DMS53 treated with DMSO at 0.1 percent for 48 hours (cell line): Measurements from ENCODE around the gene PLPPR2.
"Not testable (repeated sequence)": the region's sequence is repeated elsewhere in the genome, so short reads cannot be mapped to it uniquely, and the experiment has no call there.

Experiments used
- DNase-seq: peaks from one replicate; lab custom pipeline; 2025; ENCODE audit not compliant: unreplicated experiment; lab: John Stamatoyannopoulos, UW

PLPPR2 gene, protein sequence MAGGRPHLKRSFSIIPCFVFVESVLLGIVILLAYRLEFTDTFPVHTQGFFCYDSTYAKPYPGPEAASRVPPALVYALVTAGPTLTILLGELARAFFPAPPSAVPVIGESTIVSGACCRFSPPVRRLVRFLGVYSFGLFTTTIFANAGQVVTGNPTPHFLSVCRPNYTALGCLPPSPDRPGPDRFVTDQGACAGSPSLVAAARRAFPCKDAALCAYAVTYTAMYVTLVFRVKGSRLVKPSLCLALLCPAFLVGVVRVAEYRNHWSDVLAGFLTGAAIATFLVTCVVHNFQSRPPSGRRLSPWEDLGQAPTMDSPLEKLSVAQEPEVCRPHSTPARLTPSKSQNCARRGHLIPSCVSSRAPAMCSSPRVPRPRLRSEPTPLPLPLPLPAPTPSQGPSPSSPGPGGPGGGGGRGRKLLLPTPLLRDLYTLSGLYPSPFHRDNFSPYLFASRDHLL

DNA sequence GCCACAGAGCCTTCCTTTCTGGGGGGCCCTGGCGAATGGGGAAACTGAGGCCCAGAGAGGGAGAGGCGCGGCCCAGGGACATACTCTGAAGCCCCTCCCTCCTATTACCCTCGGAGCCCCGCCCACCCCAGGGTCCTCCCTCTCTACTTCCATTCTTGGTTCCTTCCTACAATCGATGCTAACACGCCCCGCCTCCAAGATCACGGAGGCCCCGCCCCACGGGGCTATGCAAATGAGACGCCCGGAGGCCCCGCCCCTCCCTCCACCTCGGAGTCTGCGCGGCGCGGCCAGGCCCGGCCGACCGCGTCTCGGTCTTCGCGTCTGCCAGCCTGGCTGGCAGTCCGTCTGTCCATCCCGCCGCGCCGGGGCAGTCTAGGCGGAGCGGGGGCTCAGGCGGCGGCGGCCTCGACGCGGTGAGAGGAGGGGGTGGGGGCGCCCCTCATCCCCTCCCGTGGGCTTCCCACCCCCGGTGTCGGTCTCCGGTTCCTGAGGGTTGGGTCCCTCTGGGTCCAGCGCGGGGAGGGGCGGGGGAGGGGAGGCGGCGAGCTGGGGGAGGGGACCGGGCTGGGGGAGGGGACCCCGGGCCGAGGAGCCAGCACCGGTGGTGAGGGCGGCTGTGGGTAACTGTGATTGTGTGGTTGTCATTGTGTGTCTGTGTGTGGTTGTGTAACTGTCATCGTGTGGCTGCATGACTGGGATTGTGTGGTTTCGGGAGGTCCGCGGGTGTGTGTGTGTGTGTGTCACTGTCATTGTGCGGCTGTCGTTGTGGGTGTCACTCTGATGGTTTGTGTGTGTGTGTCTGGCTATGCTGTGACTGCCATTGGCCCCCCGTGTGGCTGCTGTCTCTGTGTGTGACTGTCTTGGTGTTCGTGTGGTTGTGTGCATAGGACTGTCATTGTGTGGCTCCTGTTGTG lies at the start of gene PLPPR2:
Gene PLPPR2 (plus strand): TSS at position 273 of the 914 bp plus-strand sequence. CDS start 2,242 bp downstream, outside the sequence.
- peak; percentile 54 for DNase-seq

DNA sequence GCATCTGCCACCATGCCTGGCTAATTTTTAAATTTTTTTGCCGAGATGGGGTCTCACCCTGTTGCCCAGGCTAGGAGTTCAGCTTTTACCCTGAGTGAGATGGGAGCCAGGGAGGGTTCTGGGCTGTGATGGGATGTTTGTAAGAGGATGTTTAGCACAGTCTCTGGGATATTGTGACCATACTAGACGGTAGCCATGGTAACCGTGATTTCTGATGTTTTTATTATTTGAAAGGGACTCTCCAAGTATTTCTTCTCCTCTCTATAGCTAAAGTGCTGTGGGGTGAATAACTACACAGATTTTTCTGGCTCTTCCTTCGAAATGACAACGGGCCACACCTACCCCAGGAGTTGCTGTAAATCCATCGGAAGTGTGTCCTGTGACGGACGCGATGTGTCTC lies 48.9 kb upstream of the PLPPR2 start:
- no peak for DNase-seq

DNA sequence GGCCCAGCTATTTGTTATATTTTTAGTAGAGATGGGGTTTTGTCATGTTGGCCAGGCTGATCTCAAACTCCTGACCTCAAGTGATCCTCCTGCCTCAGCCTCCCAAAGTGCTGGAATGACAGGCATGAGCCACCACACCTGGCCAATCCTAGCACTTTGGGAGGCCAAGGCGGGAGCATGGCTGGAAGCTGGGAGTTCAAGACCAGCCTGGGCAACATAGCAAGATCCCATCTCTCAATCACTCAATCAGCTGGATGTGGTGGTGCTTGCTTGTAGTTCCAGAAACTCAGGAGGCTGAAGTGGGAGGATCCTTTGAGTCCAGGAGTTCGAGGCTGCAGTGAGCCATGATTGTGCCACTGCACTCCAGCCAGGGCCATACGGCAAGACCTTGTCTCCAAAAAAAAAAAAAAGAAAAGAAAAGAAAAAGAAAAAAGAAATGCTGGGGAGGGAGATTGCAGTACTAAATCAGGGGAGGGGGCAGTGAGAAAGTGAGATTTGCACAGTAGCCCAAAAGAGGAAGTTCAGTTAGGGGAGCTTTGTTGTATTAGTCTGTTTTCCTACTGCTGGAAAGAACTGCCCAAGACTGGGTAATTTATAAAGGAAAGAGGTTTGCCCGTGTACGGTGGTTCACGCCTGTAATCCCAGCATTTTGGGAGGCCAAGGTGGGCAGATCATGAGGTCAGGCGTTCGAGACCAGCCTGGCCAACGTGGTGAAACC lies 34.8 kb upstream of the PLPPR2 start:
- not testable (repeated sequence) for DNase-seq

DNA sequence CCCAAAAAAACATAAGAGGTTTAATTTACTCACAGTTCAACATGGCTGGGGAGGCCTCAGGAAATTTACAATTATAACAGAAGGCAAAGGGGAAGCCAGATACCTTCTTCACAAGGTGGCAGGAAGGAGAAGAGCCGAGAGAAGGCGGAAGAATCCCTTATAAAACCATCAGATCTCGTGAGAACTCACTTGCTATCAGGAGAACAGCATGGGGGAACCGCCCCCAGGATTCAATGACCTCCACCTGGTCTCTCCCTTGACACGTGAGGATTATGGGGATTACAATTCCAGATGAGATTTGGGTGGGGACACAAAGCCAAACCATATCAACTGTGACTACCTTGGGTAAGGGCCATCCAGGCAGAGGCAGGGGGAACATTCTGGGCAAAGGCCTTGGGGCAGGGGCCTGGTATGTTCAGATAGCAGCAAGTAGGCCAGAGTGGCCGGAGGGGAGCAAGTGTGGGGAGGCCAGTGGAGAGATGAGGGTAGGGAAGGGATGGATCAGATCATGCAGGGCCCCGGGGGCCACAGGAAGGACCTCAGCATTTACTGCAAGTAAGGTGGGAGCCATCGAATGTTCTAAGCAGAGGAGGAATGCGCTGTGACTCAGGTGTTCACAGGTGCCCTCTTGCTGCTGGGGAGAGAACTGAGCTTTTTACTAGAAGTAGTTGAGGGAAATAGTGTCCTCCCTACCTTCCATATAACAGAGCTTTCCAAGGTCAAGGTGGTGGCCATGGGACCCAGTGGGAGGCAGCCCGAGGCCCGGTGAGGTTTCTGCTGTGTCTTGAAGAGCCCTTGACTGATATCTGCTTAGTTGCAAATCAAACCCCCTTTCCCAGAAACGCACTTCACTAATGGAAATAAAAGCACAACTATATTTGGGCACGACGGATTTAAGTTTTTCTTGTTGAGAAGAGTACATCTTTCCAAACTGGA lies 33.8 kb upstream of the PLPPR2 start:
- no peak for DNase-seq

DNA sequence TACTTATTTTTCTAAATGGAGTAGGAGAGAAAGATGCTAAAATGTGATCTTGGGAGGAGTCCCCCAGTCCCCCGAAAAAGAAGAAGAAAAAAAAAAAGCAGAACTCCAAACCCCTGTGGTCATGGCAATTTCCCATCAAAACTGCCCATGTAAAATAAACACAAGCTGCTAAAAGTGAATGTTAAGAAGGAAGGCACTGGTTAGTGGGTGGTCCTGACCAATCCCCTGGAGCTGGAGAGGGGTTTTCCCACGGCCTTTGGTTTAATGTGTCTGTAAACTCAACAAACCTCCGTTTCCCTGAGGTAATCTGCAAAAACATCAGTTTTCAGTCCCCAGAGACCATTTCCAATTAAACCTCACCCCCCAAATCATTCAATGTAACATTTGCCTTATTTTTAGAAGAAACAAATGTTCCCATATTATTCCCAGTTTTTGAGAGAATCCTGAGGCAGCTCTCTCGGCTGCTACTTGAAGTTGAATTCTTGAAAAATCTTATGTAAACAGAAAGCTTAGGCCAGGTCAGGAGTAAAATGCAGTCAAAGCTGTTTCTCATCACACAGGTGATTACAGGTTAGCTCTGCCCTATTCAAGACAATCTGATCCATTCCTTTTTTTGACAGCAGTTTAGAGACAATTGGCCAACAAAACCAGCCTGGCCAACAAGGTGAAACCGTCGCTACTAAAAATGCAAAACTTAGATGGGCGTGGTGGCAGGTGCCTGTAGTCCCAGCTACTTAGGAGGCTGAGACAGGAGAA lies 32.8 kb upstream of the PLPPR2 start:
- no peak for DNase-seq

DNA sequence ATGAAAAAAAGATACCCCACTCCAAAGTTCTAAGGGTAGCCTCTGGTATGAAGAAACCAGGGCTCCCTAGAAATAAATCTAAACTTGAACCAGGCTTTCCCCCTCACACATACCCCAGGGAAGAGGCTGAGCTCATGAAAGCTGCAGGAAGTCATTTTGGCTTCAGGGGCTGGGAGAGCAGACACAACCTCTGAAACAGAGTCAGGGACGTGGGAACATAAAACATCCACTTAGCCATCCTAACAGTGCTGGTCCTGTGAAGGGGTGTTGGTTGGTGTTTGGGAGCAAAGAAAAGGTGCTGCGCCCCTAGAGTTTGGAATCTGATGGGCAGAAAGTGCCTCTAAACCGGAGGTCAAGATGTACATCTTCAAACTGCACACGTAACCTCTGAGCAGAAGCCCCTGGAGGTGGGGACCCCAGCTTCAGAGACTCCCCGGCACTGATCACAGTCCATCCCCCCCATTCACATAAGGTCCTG lies 31.6 kb upstream of the PLPPR2 start:
- no peak for DNase-seq

DNA sequence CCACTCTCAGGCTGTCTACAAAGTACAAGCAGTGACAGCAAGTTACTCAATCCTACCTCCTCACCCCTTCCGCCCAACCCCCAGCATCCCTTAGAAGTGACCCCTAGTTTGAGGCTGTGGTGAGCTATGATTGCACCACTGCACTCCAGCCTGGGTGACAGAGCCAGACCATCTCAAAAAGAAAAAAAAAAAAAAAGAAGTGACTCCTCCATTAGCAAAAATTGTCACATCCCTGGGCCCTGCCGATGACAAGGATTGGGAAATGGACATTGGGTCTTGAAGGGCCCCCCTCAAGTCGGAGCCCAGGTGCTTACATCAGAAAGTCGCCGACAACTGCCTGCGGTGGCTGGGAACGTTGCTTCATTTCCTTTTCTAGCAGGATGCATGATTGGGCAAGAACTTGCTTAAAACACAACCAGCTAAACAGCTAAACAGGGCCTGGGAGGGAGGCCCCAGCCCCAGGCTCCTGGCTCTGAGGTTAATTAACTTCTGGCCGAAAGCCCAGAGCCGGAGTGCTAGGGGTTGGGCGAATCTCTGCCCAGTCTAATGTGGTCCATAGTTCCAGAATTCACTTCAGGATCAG lies 31.1 kb upstream of the PLPPR2 start:
- no peak for DNase-seq

DNA sequence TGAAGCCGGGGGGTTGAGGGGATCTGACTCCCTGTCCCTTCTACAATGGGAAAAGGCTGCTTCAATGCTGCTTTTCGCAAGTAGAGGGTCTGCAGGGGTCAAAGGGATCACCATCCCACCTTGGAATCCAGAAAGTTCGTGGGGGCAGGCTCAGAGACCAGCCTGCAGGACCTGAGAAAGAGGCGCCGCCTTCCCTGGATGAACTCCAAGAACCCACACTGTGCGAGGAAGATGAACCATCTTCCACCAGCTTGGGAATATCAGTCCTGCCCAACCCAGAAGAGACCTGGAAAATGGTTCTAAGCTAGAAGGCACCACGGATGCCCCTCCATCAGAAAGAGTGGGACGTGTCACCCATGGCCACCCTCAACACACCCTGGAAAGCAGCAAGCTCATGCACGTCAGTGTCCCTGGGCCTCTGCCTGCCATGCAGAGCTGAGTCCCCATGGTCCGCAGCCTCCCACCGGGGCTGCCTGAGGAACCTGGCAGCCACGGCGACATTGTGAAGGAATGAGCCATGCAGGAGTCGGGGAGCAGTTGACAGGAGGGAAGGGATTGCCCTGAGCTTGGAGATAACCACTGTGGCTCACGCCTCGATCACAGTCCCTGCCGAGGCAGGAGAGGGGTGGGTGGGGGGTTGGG lies 30.4 kb upstream of the PLPPR2 start:
- no peak for DNase-seq

DNA sequence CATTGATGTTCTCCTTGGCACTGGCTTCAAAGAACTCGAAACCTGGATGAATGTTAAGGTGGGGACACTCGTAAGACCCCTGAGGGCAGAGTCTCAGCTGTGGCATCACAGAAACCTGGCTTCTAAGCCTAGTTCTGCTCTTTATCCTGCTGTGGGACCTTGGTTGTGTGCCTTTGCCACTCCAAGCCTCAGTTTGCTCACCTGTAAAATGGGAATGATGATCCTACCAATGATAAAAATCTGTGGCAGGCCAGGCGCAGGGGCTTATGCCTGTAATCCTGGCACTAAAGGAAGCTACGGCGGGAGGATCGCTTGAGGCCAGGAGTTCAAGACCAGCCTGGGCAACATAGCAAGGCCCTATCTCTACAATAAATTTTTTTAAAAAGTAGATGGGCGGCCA lies 29.7 kb upstream of the PLPPR2 start:
- DNase-seq: no peak

DNA sequence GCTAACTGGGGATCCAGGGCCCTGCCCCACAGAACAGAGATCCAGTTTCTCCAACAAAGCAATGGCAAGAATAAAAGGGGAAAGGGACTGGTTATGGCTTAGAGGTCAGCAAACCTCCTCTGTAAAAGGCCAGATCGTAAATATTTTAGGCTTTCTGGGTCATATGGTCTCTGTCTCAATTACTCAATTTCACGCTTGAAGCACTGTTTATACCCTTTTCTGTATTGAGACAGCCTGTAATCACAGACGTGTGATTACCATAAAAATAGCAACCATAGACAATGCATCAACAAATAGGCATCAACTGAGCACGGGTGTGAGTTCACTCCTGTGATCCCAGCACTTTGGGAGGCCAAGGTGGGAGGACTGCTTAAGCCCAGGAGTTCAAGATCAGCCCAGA lies 25.1 kb upstream of the PLPPR2 start:
- DNase-seq: no peak

DNA sequence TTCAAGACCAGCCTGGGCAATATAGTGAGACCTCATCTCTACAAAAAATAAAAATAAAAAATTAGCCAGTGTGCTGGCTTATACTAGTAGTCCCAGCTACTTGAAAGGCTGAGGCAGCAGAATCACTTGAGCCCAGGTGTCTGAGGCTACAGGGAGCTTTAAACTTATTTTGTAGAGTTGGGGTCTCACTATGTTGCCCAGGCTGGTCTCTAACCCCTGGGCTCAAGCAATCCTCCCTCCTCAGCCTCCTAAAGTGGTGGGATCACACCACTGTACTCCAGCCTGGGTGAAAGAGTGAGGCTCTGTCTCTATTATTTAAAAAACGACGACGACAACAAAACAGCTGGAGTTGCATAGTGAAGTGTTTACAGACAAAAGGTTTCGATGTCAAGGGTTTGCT lies 23.7 kb upstream of the PLPPR2 start:
- no peak for DNase-seq

DNA sequence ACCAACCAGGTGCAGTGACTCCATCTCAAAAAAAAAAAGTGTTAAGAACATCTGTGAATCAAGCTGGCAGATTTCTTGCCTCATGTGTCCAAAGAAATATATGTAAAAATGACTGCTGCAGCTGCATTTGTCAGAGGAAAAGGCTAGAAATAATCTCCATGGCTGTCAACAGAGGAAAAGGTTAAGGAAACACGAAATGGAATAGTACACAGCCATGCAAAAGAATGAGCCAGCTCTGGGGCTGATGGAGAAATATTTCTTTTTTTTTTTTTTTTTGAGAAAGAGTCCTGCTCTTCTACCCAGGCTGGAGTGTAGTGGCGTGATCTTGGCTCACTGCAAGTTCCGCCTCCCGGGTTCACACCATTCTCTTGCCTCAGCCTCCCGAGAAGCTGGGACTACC lies 22.4 kb upstream of the PLPPR2 start:
- no peak for DNase-seq

DNA sequence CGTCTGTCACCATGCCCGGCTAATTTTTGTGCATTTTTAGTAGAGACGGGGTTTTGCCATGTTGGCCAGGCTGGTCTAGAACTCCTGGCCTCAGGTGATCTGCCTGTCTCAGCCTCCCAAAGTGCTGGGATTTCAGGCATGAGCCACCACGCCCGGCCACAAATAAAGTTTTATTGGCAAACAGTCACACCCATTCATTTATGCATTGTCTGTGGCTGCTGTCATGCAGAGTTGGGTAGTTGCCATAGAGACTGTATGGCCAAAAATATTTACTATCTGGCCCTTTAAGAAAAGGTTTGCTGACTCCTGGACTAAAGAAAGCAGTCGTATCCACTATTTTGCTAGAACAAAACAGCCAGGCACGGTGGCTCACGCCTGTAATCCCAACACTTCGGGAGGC lies 21.4 kb upstream of the PLPPR2 start:
- not testable (repeated sequence) for DNase-seq

DNA sequence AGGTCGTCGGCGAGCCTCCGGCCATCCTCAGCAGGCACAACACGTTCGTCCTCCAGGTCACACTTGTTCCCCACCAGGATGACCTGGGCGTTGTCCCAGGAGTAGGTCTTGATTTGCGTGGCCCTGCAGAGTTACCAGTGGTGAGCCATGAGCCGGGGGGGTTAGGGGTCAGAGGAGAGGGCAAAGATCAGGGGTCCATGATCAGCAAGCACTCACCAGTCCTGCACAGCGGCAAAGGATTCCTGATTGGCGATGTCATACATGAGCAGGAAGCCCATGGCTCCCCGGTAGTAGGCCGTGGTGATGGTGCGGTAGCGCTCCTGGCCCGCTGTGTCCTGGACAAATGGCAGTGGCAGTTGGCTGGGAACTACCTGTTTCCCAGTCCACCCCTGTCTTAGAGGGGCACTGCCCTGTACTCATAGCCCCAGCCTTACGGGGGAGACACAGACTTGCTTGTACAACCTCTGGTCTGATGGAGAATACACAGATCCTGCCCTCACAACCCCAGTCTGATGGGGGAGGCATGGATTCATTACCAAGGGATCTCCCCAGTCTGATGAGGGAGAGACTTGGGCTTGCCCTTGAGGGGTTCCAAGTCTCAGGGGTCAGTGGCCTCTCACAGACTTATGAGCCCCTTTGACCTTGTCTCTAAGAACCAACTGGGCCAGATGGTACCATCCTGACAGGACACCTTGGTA lies 19.6 kb upstream of the PLPPR2 start:
- no peak for DNase-seq

DNA sequence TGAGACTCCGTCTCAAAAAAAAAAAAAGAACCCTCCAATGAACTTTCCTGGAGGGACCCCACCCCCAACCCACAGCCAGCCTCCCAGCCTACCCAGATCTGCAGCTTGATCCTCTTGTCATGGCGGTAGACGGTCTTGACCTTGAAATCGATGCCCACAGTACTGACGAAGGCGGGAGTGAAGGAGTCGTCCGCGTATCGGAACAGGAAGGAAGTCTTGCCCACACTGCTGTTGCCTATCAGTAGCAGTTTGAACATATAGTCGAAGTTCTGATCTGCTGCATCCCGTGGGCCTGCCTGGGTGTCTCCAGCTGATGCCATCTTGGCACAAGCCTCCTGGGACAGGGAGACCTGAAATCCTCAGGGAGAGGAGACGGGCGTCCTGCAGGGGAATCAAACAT lies 18.2 kb upstream of the PLPPR2 start:
- no peak for DNase-seq

DNA sequence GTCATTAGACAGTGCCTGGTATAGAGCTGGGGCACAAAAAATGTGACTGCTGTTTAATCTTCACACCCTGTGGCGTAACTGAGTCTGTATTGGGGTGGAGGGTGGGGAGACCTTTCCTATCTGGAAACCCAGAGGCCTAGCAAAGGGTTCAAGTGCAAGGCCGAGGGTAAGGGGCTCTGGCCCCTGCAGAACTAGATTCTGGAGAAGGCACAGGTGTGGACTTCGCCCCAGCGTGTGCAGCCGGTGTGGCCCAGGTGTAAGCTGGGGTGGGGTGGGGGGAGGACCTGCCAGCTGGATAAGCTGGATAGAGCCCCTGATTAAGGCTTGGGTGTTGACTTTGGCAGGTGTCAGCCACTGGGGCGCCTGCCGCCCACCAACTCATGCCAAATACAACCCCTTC lies 17.1 kb upstream of the PLPPR2 start:
- DNase-seq: no peak

DNA sequence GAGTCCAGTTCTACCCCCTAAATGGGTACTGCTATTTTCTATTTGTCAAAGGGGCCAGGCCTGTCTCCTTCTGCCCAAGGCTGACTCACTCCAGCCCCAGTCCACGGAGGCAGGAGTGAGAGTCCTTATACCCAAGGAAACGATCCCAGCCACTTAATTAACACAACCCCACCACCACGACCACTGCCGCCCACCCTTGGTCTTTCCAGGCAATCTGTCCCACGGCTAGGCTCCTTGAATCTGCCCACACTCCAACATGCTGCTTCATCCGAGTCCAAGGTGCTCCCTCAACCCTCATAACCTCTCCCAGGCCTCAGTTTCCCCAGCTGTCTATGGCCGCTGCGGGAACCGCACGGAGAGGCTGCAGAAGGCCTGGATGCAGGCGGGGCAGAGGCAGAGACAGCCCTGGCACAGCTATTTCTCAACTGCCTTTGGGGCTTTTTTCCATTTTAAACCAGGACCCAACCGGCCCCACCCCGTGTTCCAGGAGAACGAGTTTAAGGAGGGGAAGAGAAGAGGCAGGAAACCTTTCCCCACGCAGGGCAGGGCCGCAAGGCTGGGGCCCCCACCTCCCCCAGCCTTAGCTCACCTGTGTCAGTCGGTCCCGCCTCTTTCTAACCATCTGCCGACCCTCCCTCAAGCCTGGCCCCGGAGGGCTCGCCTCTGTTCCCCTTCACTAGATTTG lies 16.5 kb upstream of the PLPPR2 start:
- no peak for DNase-seq
